HCT116 (cell line): ENCODE data around the gene RPTOR. TPM values are rescaled to one million over a fixed set of nuclear protein-coding genes. Genes with fewer than 3 reads are reported as not detected.

ENCODE experiments used
- ATAC-seq: fragments of 200-7000 bp; cut with Tn5 transposase; 2 replicates; pipeline ENCODE4 v1.9.1; 2020; ENCODE audit warnings: mild to moderate bottlenecking, moderate library complexity
- BruUV-seq: library from RNA; stranded (reverse); fragments of 400-500 nt; replicated peaks from 2 replicates; lab custom pipeline; 2021; lab: Mats Ljungman, UMichigan
- CTCF ChIA-PET: fragments of 300-600 bp; sonication (Branson Sonifier 250); formaldehyde crosslinking; loops from one replicate; lab custom pipeline; 2021; ENCODE audit warnings: antibody characterized with exemption; lab: Charles Lee
- POLR2A ChIA-PET: fragments of 300-600, 350-600 bp; sonication (Branson Sonifier 250); formaldehyde crosslinking; loops from one replicate; lab custom pipeline; 2021; ENCODE audit warnings: antibody characterized with exemption; lab: Charles Lee
- RAD21 ChIA-PET, 2 experiments: fragments of 300-600 bp; sonication (Branson Sonifier 250); formaldehyde crosslinking; loops; one replicate each; lab custom pipeline; 2023; ENCODE audit warnings: low total read pairs in 2 of 2; ENCODE audit not compliant: uncharacterized antibody in 2 of 2, unreplicated experiment in 2 of 2, low non-redundant PET in 1 of 2; lab: Charles Lee
- DNase-seq: peaks from one replicate; pipeline ENCODE4 v3.0.0-alpha.2; 2010; ENCODE audit warnings: low read depth, low spot score
- H2AFZ ChIP-seq: fragments of 200-600 bp; shearing (Covaris generic), sonication (generic); 2 replicates; pipeline ENCODE4 v1.6.1; 2017; ENCODE audit warnings: low read depth, mixed run types, mixed read lengths, antibody characterized with exemption, low read length; ENCODE audit not compliant: poor library complexity, severe bottlenecking
- H3K27ac ChIP-seq: 2 replicates; pipeline ENCODE4 v1.5.1; 2012; ENCODE audit warnings: low read depth, low read length
- H3K27me3 ChIP-seq: fragments of 200-600 bp; sonication (generic); 2 replicates; pipeline ENCODE4 v1.6.1; 2016; ENCODE audit warnings: mixed run types, low read length, mixed read lengths; ENCODE audit not compliant: insufficient read depth
- H3K36me3 ChIP-seq, 2 experiments: fragments of 200-500 bp in 1 of 2; fragments of 200-600 bp in 1 of 2; sonication (Bioruptor generic) in 1 of 2; sonication (generic) in 1 of 2; 2 replicates each; pipeline versions ENCODE4 v1.5.1 to v1.6.1; 2014 to 2016; ENCODE audit warnings: low read length in 2 of 2, inconsistent platforms in 1 of 2, mixed read lengths in 1 of 2, mixed run types in 1 of 2; ENCODE audit not compliant: insufficient read depth in 2 of 2, control insufficient read depth in 1 of 2
- H3K4me1 ChIP-seq, 2 experiments: fragments of 200-600 bp in 1 of 2; sonication (generic) in 1 of 2; 2 replicates each; pipeline versions ENCODE4 v1.5.1 to v1.6.1; 2012 to 2017; ENCODE audit warnings: low read length in 2 of 2, inconsistent platforms in 1 of 2, mild to moderate bottlenecking in 1 of 2, mixed read lengths in 1 of 2, mixed run types in 1 of 2, moderate library complexity in 1 of 2; ENCODE audit not compliant: insufficient read depth in 2 of 2, control insufficient read depth in 1 of 2
- H3K4me2 ChIP-seq: fragments of 200-600 bp; sonication (generic); 2 replicates; pipeline ENCODE4 v1.6.1; 2017; ENCODE audit warnings: mixed run types, low read length, mixed read lengths
- H3K4me3 ChIP-seq, 2 experiments: fragments of 200-600 bp in 1 of 2; sonication (generic) in 1 of 2; replicated peaks in 1 of 2; 2 replicates each; pipeline ENCODE4 v1.5.1; 2011 to 2016; ENCODE audit warnings: low read length in 2 of 2, control low read depth in 1 of 2, low read depth in 1 of 2, mild to moderate bottlenecking in 1 of 2, mixed read lengths in 1 of 2, mixed run types in 1 of 2
- H3K79me2 ChIP-seq: fragments of 200-600 bp; sonication (generic); 2 replicates; pipeline ENCODE4 v1.6.1; 2017; ENCODE audit warnings: mild to moderate bottlenecking, mixed run types, low read length, moderate library complexity, mixed read lengths; ENCODE audit not compliant: insufficient read depth
- H3K9ac ChIP-seq: fragments of 200-600 bp; sonication (generic); 2 replicates; pipeline ENCODE4 v1.6.1; 2016; ENCODE audit warnings: low read length, mixed read lengths
- H3K9me2 ChIP-seq: fragments of 200-600 bp; sonication (generic), shearing (Covaris generic); 2 replicates; pipeline ENCODE4 v1.6.1; 2017; ENCODE audit warnings: mixed run types, mild to moderate bottlenecking, moderate library complexity; ENCODE audit not compliant: insufficient read depth
- H3K9me3 ChIP-seq, 2 experiments: fragments of 200-500 bp in 1 of 2; fragments of 200-600 bp in 1 of 2; sonication (Bioruptor generic) in 1 of 2; sonication (generic) in 1 of 2; 2 replicates each; pipeline ENCODE4 v1.6.1; 2014 to 2017; ENCODE audit warnings: low read length in 2 of 2, mixed read lengths in 2 of 2, inconsistent platforms in 1 of 2, low read depth in 1 of 2, mild to moderate bottlenecking in 1 of 2, mixed run types in 1 of 2, moderate library complexity in 1 of 2; ENCODE audit not compliant: control insufficient read depth in 1 of 2, insufficient read depth in 1 of 2
- H4K20me1 ChIP-seq: fragments of 200-600 bp; sonication (generic), shearing (Covaris generic); 2 replicates; pipeline ENCODE4 v1.6.1; 2017; ENCODE audit warnings: mixed run types, mild to moderate bottlenecking, moderate library complexity; ENCODE audit not compliant: insufficient read depth
- CBX3 ChIP-seq: IDR thresholded peaks from 2 replicates; pipeline ENCODE4 v1.6.1; 2012; ENCODE audit warnings: low read depth
- CEBPB ChIP-seq: IDR thresholded peaks from 2 replicates; pipeline ENCODE4 v1.6.1; 2012; ENCODE audit warnings: low read depth
- ELF1 ChIP-seq: IDR thresholded peaks from 2 replicates; pipeline ENCODE4 v1.6.1; 2012; ENCODE audit warnings: low read depth, borderline replicate concordance
- EZH2 ChIP-seq: fragments of 200-600 bp; sonication (generic); IDR thresholded peaks from 2 replicates; pipeline ENCODE4 v1.6.1; 2017; ENCODE audit warnings: antibody characterized with exemption, mixed run types
- FOSL1 ChIP-seq: IDR thresholded peaks from 2 replicates; pipeline ENCODE4 v1.6.1; 2012; ENCODE audit warnings: low read depth
- JUND ChIP-seq: IDR thresholded peaks from 2 replicates; pipeline ENCODE4 v1.6.1; 2012
- POLR2AphosphoS5 ChIP-seq: IDR thresholded peaks from 2 replicates; pipeline ENCODE4 v1.6.1; 2011; ENCODE audit warnings: mild to moderate bottlenecking, low read depth, low read length, moderate library complexity
- RAD21 ChIP-seq: IDR thresholded peaks from 2 replicates; pipeline ENCODE4 v1.6.1; 2012; ENCODE audit warnings: low read depth, mild to moderate bottlenecking
- REST ChIP-seq: IDR thresholded peaks from 2 replicates; pipeline ENCODE4 v1.6.1; 2012; ENCODE audit warnings: low read depth
- SP1 ChIP-seq: IDR thresholded peaks from 2 replicates; pipeline ENCODE4 v1.6.1; 2012; ENCODE audit warnings: low read depth
- SRF ChIP-seq: IDR thresholded peaks from 2 replicates; pipeline ENCODE4 v1.6.1; 2012; ENCODE audit warnings: low read depth
- ZFX ChIP-seq: fragments of 450-650 bp; IDR thresholded peaks from 2 replicates; pipeline ENCODE4 v1.6.1; 2017
- ZNF274 ChIP-seq: fragments of 200-500 bp; sonication (Bioruptor generic); IDR thresholded peaks from 2 replicates; pipeline ENCODE4 v1.6.1; 2014; ENCODE audit warnings: mild to moderate bottlenecking, low read depth, low read length, inconsistent platforms
- intact Hi-C: fragments of 100-400 bp; cut with micrococcal nuclease; formaldehyde crosslinking; loops from 2 replicates; pipeline ENCODE4 v1.10.0; 2022
- total RNA-seq: library from RNA; stranded (reverse); gene quantifications from one replicate; pipeline ENCODE4 v1.2.1, GENCODE V29; 2021; ENCODE audit not compliant: unreplicated experiment
- TF ChIP-seq, protein P1 (sequence below): IDR thresholded peaks from 2 replicates; pipeline ENCODE4 v1.6.1; 2012
- TF ChIP-seq, protein P2 (sequence below): IDR thresholded peaks from 2 replicates; pipeline ENCODE4 v1.6.1; 2011; ENCODE audit warnings: mild to moderate bottlenecking, low read length, moderate library complexity; ENCODE audit not compliant: insufficient replicate concordance; ENCODE audit errors: extremely low read depth
- TF ChIP-seq, protein P3 (sequence below), 3 experiments: fragments of 200-600 bp in 1 of 3; sonication (generic) in 1 of 3; IDR thresholded peaks in 2 of 3; conservative IDR thresholded peaks in 1 of 3; 2 replicates each; pipeline ENCODE4 v1.5.1; 2012 to 2017; ENCODE audit warnings: low read depth in 2 of 3, low read length in 2 of 3, antibody characterized with exemption in 1 of 3, borderline replicate concordance in 1 of 3, control low read depth in 1 of 3, mild to moderate bottlenecking in 1 of 3, mixed read lengths in 1 of 3, mixed run types in 1 of 3, moderate library complexity in 1 of 3; ENCODE audit not compliant: insufficient read depth in 1 of 3

RPTOR gene
- total RNA-seq, 1 experiment from 2014 or later, result 69.5 TPM

DNA sequence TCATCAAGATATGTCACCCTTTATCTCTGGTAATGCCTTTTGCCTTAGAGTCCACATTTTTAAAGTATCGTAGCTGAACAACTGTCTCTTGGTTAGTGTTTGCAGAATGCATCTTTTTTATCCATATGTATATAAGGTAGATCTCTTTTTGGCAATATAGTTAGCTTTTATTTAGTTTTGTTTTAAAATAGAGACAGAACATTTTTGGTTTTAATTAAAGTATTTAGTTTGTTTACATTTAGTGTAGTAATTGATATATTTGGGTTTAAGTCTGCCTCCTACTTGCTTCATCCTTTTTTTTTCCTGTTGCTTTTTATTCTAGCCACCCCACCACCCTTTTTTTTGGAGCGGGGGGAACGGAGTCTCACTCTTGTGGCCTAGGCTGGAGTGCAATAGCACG, 262.4 kb downstream of the RPTOR start:
- Histone ChIP-seq H3K4me3 (no peak overlapping the region), H3K9ac (no peak overlapping the region), H3K4me2 (no peak overlapping the region), H3K4me1 (peaks cover 0 to 9% of the 10 kb centered on the region in 2 experiments; a peak in 1 of 4 replicates), H3K27ac (no peak overlapping the region), H3K9me3 (peaks cover 5 to 9% of the 10 kb centered on the region in 2 experiments; a peak in 3 of 4 replicates), H3K9me2 (no peaks in the 10 kb centered on the region), H4K20me1 (no peaks in the 10 kb centered on the region), H3K36me3 (peaks cover 0 to 7% of the 10 kb centered on the region in 2 experiments; a peak in 1 of 4 replicates), H2AFZ (no peak overlapping the region), H3K79me2 (peaks cover 4% of the 10 kb centered on the region; the same call in 1 of the 2 replicates), H3K27me3 (no peaks in the 10 kb centered on the region)
- TF ChIP-seq FOSL1, result no peak
- TF ChIP-seq EZH2, result no peak
- no peak for TF ChIP-seq REST
- no peak for TF ChIP-seq SRF
- TF ChIP-seq, protein P1, sequence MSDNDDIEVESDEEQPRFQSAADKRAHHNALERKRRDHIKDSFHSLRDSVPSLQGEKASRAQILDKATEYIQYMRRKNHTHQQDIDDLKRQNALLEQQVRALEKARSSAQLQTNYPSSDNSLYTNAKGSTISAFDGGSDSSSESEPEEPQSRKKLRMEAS, result no peak
- no peak for TF ChIP-seq ELF1
- TF ChIP-seq RAD21, result no peak
- no peak for TF ChIP-seq ZFX
- TF ChIP-seq ZNF274, result no peak
- TF ChIP-seq, protein P2, sequence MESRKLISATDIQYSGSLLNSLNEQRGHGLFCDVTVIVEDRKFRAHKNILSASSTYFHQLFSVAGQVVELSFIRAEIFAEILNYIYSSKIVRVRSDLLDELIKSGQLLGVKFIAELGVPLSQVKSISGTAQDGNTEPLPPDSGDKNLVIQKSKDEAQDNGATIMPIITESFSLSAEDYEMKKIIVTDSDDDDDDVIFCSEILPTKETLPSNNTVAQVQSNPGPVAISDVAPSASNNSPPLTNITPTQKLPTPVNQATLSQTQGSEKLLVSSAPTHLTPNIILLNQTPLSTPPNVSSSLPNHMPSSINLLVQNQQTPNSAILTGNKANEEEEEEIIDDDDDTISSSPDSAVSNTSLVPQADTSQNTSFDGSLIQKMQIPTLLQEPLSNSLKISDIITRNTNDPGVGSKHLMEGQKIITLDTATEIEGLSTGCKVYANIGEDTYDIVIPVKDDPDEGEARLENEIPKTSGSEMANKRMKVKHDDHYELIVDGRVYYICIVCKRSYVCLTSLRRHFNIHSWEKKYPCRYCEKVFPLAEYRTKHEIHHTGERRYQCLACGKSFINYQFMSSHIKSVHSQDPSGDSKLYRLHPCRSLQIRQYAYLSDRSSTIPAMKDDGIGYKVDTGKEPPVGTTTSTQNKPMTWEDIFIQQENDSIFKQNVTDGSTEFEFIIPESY, result no peak
- no peak for TF ChIP-seq CEBPB
- no peak for TF ChIP-seq JUND
- TF ChIP-seq POLR2AphosphoS5, result no peak
- no peak for TF ChIP-seq SP1
- TF ChIP-seq CBX3, result no peak
- TF ChIP-seq, protein P3, sequence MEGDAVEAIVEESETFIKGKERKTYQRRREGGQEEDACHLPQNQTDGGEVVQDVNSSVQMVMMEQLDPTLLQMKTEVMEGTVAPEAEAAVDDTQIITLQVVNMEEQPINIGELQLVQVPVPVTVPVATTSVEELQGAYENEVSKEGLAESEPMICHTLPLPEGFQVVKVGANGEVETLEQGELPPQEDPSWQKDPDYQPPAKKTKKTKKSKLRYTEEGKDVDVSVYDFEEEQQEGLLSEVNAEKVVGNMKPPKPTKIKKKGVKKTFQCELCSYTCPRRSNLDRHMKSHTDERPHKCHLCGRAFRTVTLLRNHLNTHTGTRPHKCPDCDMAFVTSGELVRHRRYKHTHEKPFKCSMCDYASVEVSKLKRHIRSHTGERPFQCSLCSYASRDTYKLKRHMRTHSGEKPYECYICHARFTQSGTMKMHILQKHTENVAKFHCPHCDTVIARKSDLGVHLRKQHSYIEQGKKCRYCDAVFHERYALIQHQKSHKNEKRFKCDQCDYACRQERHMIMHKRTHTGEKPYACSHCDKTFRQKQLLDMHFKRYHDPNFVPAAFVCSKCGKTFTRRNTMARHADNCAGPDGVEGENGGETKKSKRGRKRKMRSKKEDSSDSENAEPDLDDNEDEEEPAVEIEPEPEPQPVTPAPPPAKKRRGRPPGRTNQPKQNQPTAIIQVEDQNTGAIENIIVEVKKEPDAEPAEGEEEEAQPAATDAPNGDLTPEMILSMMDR (IDR thresholded peaks at IDR 0.05 in 2 of 3, conservative IDR thresholded peaks at IDR 0.05 in 1 of 3; ENCODE audit: borderline replicate concordance in 1 of 3, insufficient read depth in 1 of 3, low read depth in 2 of 3, low read length in 2 of 3), result no peak
- no TSS peak for BruUV-seq
- ChIA-PET CTCF (no interaction called here), RAD21 (no interaction called here), POLR2A (no interaction called here)
- ATAC-seq (no peak), DNase-seq (no peak)
- intact Hi-C loops, result no loop called here
